Measurements from ENCODE around the gene MEGF10.

MEGF10 gene

DNA sequence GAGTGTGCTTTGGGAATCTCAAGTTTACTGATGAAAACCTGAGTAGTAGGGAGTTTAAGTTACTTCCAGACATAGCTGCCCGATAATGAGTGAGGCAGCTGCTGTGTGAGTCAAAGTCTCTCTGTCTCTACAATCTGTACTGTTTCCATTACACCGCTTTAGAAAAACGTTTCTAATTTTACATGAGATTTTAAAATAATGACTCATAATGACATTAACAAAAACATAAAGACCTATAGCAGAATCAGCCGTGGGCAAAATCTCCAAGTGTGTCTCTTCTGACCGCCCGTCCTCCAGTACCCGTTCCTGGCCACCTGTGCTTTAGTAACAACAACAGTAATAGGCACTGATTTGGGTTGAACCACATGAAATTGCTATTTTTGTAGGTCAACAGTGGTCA, 157.2 kb downstream of the MEGF10 start:
- TF ChIP-seq, protein P1, sequence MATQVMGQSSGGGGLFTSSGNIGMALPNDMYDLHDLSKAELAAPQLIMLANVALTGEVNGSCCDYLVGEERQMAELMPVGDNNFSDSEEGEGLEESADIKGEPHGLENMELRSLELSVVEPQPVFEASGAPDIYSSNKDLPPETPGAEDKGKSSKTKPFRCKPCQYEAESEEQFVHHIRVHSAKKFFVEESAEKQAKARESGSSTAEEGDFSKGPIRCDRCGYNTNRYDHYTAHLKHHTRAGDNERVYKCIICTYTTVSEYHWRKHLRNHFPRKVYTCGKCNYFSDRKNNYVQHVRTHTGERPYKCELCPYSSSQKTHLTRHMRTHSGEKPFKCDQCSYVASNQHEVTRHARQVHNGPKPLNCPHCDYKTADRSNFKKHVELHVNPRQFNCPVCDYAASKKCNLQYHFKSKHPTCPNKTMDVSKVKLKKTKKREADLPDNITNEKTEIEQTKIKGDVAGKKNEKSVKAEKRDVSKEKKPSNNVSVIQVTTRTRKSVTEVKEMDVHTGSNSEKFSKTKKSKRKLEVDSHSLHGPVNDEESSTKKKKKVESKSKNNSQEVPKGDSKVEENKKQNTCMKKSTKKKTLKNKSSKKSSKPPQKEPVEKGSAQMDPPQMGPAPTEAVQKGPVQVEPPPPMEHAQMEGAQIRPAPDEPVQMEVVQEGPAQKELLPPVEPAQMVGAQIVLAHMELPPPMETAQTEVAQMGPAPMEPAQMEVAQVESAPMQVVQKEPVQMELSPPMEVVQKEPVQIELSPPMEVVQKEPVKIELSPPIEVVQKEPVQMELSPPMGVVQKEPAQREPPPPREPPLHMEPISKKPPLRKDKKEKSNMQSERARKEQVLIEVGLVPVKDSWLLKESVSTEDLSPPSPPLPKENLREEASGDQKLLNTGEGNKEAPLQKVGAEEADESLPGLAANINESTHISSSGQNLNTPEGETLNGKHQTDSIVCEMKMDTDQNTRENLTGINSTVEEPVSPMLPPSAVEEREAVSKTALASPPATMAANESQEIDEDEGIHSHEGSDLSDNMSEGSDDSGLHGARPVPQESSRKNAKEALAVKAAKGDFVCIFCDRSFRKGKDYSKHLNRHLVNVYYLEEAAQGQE (IDR thresholded peaks at IDR 0.05; ENCODE audit: low read depth) = no peak

- TF ChIP-seq, protein P1 (IDR thresholded peaks at IDR 0.05; ENCODE audit: low read depth) = no peak
- no peak for TF ChIP-seq TAF1 (IDR thresholded peaks at IDR 0.05; ENCODE audit: low read depth)
- no peak for TF ChIP-seq NFIC (IDR thresholded peaks at IDR 0.05)
- TF ChIP-seq CEBPB (IDR thresholded peaks at IDR 0.05) = no peak
- TF ChIP-seq EGR1 (IDR thresholded peaks at IDR 0.05) = no peak
- no peak for TF ChIP-seq ZBTB7A (IDR thresholded peaks at IDR 0.05; ENCODE audit: low read depth)
- TF ChIP-seq FOXM1 (IDR thresholded peaks at IDR 0.05; ENCODE audit: borderline replicate concordance, low read depth) = no peak
- no peak for TF ChIP-seq RAD21 (IDR thresholded peaks at IDR 0.05; ENCODE audit: low read depth)
- no peak for TF ChIP-seq TEAD4 (IDR thresholded peaks at IDR 0.05)
- TF ChIP-seq TCF12 (IDR thresholded peaks at IDR 0.05; ENCODE audit: low read depth) = no peak
- TF ChIP-seq YY1 (IDR thresholded peaks at IDR 0.05; ENCODE audit: low read depth) = no peak
- TF ChIP-seq, protein P2, sequence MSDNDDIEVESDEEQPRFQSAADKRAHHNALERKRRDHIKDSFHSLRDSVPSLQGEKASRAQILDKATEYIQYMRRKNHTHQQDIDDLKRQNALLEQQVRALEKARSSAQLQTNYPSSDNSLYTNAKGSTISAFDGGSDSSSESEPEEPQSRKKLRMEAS (IDR thresholded peaks at IDR 0.05) = no peak
- TF ChIP-seq EP300 (IDR thresholded peaks at IDR 0.05; ENCODE audit: borderline replicate concordance) = no peak
- TF ChIP-seq CREB1 (IDR thresholded peaks at IDR 0.05; ENCODE audit: low read depth) = no peak
- TF ChIP-seq, protein P3, sequence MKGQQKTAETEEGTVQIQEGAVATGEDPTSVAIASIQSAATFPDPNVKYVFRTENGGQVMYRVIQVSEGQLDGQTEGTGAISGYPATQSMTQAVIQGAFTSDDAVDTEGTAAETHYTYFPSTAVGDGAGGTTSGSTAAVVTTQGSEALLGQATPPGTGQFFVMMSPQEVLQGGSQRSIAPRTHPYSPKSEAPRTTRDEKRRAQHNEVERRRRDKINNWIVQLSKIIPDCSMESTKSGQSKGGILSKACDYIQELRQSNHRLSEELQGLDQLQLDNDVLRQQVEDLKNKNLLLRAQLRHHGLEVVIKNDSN (IDR thresholded peaks at IDR 0.05) = no peak
Observed at GRCh38 chr5:127450046-127450445, 159.4 kb downstream of the MEGF10 start.

GRCh38 chr5:127451096-127451495, 160.5 kb downstream of the MEGF10 start:
- no peak for TF ChIP-seq RAD21 (IDR thresholded peaks at IDR 0.05; ENCODE audit: low read depth)
- no peak for TF ChIP-seq FOXM1 (IDR thresholded peaks at IDR 0.05; ENCODE audit: borderline replicate concordance, low read depth)
- no peak for TF ChIP-seq TAF1 (IDR thresholded peaks at IDR 0.05; ENCODE audit: low read depth)
- TF ChIP-seq EGR1 (IDR thresholded peaks at IDR 0.05) = no peak
- no peak for TF ChIP-seq CEBPB (IDR thresholded peaks at IDR 0.05)
- TF ChIP-seq, protein P2 (IDR thresholded peaks at IDR 0.05) = no peak
- TF ChIP-seq CREB1 (IDR thresholded peaks at IDR 0.05; ENCODE audit: low read depth) = no peak
- no peak for TF ChIP-seq ZBTB7A (IDR thresholded peaks at IDR 0.05; ENCODE audit: low read depth)
- no peak for TF ChIP-seq TCF12 (IDR thresholded peaks at IDR 0.05; ENCODE audit: low read depth)
- no peak for TF ChIP-seq YY1 (IDR thresholded peaks at IDR 0.05; ENCODE audit: low read depth)
- TF ChIP-seq EP300 (IDR thresholded peaks at IDR 0.05; ENCODE audit: borderline replicate concordance) = no peak
- TF ChIP-seq, protein P3 (IDR thresholded peaks at IDR 0.05) = no peak

GRCh38 chr5:127452626-127453025, 162.0 kb downstream of the MEGF10 start:
- TF ChIP-seq TAF1 (IDR thresholded peaks at IDR 0.05; ENCODE audit: low read depth) (no peak), EGR1 (IDR thresholded peaks at IDR 0.05) (no peak), EP300 (IDR thresholded peaks at IDR 0.05; ENCODE audit: borderline replicate concordance) (no peak), CEBPB (IDR thresholded peaks at IDR 0.05) (no peak), YY1 (IDR thresholded peaks at IDR 0.05; ENCODE audit: low read depth) (no peak), CREB1 (IDR thresholded peaks at IDR 0.05; ENCODE audit: low read depth) (no peak), FOXM1 (IDR thresholded peaks at IDR 0.05; ENCODE audit: borderline replicate concordance, low read depth) (no peak), ZBTB7A (IDR thresholded peaks at IDR 0.05; ENCODE audit: low read depth) (no peak), TCF12 (IDR thresholded peaks at IDR 0.05; ENCODE audit: low read depth) (no peak), RAD21 (IDR thresholded peaks at IDR 0.05; ENCODE audit: low read depth) (no peak), NFIC (IDR thresholded peaks at IDR 0.05) (no peak), TEAD4 (IDR thresholded peaks at IDR 0.05) (no peak)
- TF ChIP-seq, protein P1 (IDR thresholded peaks at IDR 0.05; ENCODE audit: low read depth) = no peak
- TF ChIP-seq, protein P2 (IDR thresholded peaks at IDR 0.05) = no peak
- TF ChIP-seq, protein P3 (IDR thresholded peaks at IDR 0.05) = no peak
